IPS DF 6.9 (cell line): ENCODE measurements around the gene ZNF385B.

Source experiments
- DNase-seq: peaks from one replicate; pipeline ENCODE4 v3.0.0-alpha.2; 2013; ENCODE audit warnings: low read depth, low spot score
- H3K27ac ChIP-seq: one replicate; pipeline ENCODE4 v1.5.1; 2013; ENCODE audit warnings: low read length, control low read depth
- H3K27me3 ChIP-seq: 2 replicates; pipeline ENCODE4 v1.6.1; 2013; ENCODE audit warnings: mild to moderate bottlenecking, low read length; ENCODE audit not compliant: control insufficient read depth, insufficient read depth
- H3K36me3 ChIP-seq: 2 replicates; pipeline ENCODE4 v1.6.1; 2013; ENCODE audit warnings: low read length; ENCODE audit not compliant: control insufficient read depth, insufficient read depth
- H3K4me1 ChIP-seq: 2 replicates; pipeline ENCODE4 v1.6.1; 2013; ENCODE audit warnings: low read length; ENCODE audit not compliant: control insufficient read depth, insufficient read depth
- H3K4me3 ChIP-seq: 2 replicates; pipeline ENCODE4 v1.5.1; 2013; ENCODE audit warnings: mild to moderate bottlenecking, low read length
- H3K9me3 ChIP-seq: 2 replicates; pipeline ENCODE4 v1.6.1; 2013; ENCODE audit warnings: low read length, inconsistent platforms; ENCODE audit not compliant: control insufficient read depth, insufficient read depth
- WGBS: extraction: QIAGEN DNeasy Blood & Tissue Kit; methylation state at CpG from one replicate; pipeline ENCODE4 v1.1.7; 2013; ENCODE audit warnings: mixed read lengths, missing lambda C conversion rate; ENCODE audit not compliant: insufficient read length, insufficient coverage; 5-methylcytosine and 5-hydroxymethylcytosine counted together

The ZNF385B gene

DNA sequence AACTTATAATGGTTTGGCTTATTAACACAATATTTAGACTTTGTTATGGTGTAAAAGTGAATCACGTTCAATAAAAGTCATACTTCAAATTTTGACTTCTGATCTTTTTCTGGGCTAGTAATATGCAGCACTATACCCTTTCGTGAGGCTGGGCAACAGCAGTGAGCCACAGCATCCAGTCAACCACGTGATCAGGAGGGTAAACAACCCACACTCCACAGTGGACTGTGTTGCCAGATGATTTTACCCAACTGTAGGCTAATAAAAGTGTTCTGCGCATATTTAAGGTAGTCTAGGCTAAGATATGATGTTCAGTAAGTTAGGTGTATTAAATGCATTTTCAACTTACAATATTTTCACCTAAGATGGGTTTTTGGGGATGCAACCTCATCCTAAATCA lies 148.6 kb downstream of the ZNF385B start:
- WGBS, result no CpG with 5 or more reads among the region's 4 CpGs
- no peaks in the 10 kb centered on the region for H3K27me3 ChIP-seq
- no peak overlapping the region for H3K4me3 ChIP-seq
- no peaks in the 10 kb centered on the region for H3K9me3 ChIP-seq
- H3K4me1 ChIP-seq, result no peaks in the 10 kb centered on the region
- no peak overlapping the region for H3K27ac ChIP-seq
- DNase-seq, result no peak
- H3K36me3 ChIP-seq, result no peaks in the 10 kb centered on the region

DNA sequence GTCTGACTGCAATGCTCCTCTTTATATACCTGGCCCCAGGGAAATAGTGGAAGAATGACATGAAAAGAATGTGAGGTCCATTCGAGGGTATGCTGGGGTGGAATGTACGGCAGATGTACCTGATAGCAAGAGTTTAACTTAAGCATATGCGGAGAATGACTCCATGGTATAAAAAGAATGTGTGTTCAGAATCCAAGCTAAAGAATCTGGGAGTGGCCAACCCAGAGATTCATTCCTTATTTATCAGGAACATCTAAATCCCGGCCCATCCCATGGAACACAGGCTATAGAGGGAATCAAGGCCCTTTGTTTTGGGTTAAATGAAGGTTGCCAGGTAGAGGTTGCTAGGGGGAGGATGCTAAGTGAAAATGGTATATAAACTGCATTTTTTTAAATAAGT lies 150.0 kb downstream of the ZNF385B start:
- no CpG with 5 or more reads among the region's 4 CpGs for WGBS
- Histone ChIP-seq H3K36me3 (no peaks in the 10 kb centered on the region), H3K4me3 (no peak overlapping the region), H3K9me3 (no peaks in the 10 kb centered on the region), H3K27me3 (no peaks in the 10 kb centered on the region), H3K4me1 (no peaks in the 10 kb centered on the region), H3K27ac (no peak overlapping the region)
- no peak for DNase-seq

DNA sequence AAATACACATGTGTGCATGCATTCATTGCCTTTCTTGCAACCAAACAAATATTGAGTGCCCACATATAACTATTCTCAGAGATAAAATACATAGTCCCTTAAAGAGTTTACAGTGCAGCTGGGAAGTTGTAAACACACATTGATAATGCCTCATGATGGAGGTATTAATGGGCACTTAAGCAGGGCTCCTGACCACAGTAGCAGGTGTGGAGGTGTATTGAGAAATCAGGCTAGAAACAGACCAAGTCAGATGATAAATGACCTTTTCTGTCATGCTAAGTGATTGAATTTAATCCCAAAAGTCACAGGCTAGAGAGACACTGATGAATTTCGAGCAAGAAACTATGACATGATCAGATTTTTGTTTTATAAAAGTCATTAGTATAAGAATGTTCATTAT lies 157.7 kb downstream of the ZNF385B start:
- DNase-seq, result no peak
- WGBS, result no CpG with 5 or more reads among the region's 1 CpG
- Histone ChIP-seq H3K4me1 (no peaks in the 10 kb centered on the region), H3K27ac (no peak overlapping the region), H3K36me3 (no peaks in the 10 kb centered on the region), H3K4me3 (no peak overlapping the region), H3K27me3 (no peaks in the 10 kb centered on the region), H3K9me3 (no peaks in the 10 kb centered on the region)

DNA sequence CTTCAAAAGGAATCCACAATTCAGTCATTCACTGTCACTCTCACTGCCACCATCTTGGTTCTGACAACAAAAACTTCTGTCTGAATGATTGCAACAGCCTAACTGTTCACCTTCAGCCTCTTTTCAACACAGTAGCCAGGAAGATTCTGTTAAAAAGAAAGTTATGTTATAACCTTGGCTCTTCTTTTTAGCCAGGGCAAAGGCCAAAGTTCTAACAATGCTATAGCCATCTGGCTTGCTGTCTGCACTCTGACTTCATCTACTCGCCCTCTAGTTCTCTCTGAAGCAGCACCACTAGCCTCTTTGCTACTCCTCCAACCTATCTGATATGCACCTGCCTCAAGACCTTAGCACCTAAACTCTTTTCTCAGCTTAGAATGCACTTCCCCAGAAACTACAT lies 158.5 kb downstream of the ZNF385B start:
- DNase-seq, result no peak
- H3K4me3 ChIP-seq, result no peak overlapping the region
- no peak overlapping the region for H3K27ac ChIP-seq
- H3K4me1 ChIP-seq, result no peaks in the 10 kb centered on the region
- WGBS, result no CpG with 5 or more reads among the region's 1 CpG
- no peaks in the 10 kb centered on the region for H3K9me3 ChIP-seq
- H3K36me3 ChIP-seq, result no peaks in the 10 kb centered on the region
- no peaks in the 10 kb centered on the region for H3K27me3 ChIP-seq

DNA sequence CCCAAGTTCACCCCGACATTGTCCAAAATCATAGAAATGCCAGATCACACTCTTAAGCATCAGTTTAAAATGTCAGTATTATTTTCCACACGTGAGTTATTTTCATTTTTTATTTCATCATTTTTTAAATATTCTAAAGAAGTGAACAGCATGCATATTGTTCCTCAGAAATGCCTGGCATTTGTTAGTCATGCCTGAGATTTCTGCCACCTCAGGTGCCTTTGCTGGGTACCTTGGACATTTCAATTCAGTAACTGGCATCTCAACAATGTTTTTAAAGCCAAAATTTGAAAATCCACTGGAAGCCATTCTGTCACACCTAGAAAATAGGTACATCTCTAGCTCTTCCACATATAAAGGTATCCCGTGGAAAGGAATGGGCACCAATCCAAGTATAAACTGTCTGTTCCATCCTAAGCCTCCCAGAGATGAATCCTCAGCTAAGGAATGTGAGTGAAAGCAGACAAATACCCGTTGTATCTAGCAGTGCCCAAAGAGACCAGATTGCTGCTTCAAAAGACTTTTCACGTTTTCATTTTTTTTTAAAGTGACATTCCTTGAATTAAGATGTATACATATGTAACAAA lies 159.8 kb downstream of the ZNF385B start:
- no peak overlapping the region for H3K27ac ChIP-seq
- no CpG with 5 or more reads among the region's 5 CpGs for WGBS
- H3K36me3 ChIP-seq, result no peaks in the 10 kb centered on the region
- no peaks in the 10 kb centered on the region for H3K9me3 ChIP-seq
- DNase-seq, result no peak
- no peaks in the 10 kb centered on the region for H3K27me3 ChIP-seq
- no peaks in the 10 kb centered on the region for H3K4me1 ChIP-seq
- H3K4me3 ChIP-seq, result no peak overlapping the region

DNA sequence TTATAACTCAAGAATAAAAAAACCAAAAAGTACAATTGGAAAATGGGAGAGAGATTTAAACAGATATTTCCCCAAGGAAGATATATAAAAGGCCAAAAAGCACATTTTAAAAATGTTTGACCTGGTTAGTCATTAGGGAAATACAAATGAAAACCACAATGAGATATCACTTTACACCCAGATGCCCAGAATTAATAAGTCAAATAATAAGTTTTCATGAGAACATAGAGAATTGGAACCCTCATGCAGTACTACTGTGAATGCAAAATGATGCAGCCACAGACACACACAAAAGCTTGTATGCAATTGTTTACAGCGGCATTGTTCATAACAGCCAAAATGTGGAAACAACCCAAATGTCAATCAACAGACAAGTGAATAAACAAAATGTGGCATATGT lies 165.9 kb downstream of the ZNF385B start:
- WGBS, result no CpG with 5 or more reads among the region's 1 CpG
- H3K36me3 ChIP-seq, result no peaks in the 10 kb centered on the region
- no peak overlapping the region for H3K4me3 ChIP-seq
- DNase-seq, result no peak
- H3K27me3 ChIP-seq, result no peaks in the 10 kb centered on the region
- H3K27ac ChIP-seq, result no peak overlapping the region
- no peaks in the 10 kb centered on the region for H3K4me1 ChIP-seq
- no peaks in the 10 kb centered on the region for H3K9me3 ChIP-seq

DNA sequence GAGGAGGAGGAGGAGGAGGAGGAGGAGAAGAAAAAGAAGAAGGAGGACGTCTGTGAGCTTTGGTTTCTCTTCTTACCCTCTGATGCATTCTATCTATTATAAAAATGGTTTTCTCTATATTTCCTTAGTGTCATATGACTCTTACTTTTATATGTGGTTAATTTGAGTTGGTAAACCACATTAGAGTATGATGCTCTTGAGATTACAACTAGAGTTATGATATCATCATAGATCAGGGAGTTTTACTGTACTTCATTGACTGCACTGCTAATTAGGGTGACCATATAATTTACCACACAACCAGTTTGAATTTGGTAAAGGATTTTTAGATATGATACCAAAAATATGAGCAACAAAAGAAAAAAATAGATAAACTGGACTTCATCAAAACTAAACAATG lies 166.4 kb downstream of the ZNF385B start:
- no peaks in the 10 kb centered on the region for H3K9me3 ChIP-seq
- no peak overlapping the region for H3K4me3 ChIP-seq
- no peak overlapping the region for H3K27ac ChIP-seq
- H3K4me1 ChIP-seq, result no peaks in the 10 kb centered on the region
- H3K27me3 ChIP-seq, result no peaks in the 10 kb centered on the region
- no peaks in the 10 kb centered on the region for H3K36me3 ChIP-seq
- no peak for DNase-seq
- WGBS, result no CpG with 5 or more reads among the region's 1 CpG

DNA sequence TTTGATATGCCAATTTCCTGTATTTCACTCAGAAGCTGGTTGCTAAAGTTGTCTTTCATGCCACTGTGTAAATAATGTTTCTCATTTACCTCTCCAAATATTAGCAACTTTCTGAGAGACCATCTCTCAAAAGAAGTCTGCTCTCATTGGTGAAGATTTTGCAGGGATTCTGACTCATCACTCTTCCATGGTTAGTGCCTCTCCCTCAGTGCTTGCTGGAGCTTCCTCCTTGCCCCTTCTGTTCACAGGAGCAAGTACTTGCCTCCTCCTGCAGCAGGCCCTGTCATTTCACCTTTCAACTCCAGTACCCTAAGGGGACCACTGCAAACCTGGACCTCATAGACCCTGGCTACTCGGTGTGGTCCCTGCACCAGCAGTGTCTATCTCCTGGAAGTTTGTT lies 168.8 kb downstream of the ZNF385B start:
- H3K27me3 ChIP-seq, result no peaks in the 10 kb centered on the region
- H3K36me3 ChIP-seq, result no peaks in the 10 kb centered on the region
- H3K4me3 ChIP-seq, result no peak overlapping the region
- no peaks in the 10 kb centered on the region for H3K9me3 ChIP-seq
- no peaks in the 10 kb centered on the region for H3K4me1 ChIP-seq
- no peak overlapping the region for H3K27ac ChIP-seq
- no peak for DNase-seq
- WGBS, result no CpG with 5 or more reads among the region's 1 CpG

DNA sequence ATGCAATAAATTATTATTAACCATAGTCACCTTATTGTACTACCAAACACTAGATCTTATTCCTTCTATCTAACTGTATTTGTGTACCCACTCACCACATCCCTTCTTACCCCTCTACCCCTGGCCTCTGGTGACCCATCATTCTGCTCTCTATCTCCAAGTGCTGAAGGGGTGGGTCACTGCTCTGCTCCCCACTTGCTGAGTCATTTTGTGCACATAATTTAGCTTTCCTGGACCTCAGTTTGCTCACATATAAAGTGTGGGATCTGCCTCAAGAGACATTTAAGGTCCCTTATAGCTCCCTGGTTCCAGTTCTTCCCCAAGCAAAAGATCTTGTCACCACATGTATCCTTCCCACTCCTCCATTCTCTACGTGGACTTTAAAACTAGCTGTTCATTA lies 169.4 kb downstream of the ZNF385B start:
- Histone ChIP-seq H3K27me3 (no peaks in the 10 kb centered on the region), H3K4me3 (no peak overlapping the region), H3K9me3 (no peaks in the 10 kb centered on the region), H3K36me3 (no peaks in the 10 kb centered on the region), H3K27ac (no peak overlapping the region), H3K4me1 (no peaks in the 10 kb centered on the region)
- WGBS, result no CpG with 5 or more reads among the region's 1 CpG
- DNase-seq, result no peak

DNA sequence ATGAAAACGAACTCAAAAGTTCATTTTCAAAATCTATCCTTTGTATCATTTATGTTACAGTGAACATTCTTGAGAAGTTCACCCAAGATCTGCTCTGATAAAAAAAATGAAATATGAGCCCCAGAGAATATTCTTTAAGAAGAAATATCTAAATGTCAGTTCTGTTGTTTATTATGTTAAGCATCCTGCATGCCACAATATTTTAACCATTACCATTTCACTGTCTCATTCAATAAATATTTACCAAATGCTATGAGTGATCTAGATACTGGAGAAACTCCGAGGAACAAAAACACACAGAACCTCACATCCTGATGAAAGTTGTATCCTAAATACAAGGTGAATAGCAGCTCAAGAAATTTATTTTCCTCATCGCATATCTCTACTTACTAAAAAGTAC lies 170.2 kb downstream of the ZNF385B start:
- Histone ChIP-seq H3K4me3 (no peak overlapping the region), H3K36me3 (no peaks in the 10 kb centered on the region), H3K27me3 (no peaks in the 10 kb centered on the region), H3K27ac (no peak overlapping the region), H3K9me3 (no peaks in the 10 kb centered on the region), H3K4me1 (no peaks in the 10 kb centered on the region)
- no peak for DNase-seq
- WGBS, result no CpG with 5 or more reads among the region's 3 CpGs

DNA sequence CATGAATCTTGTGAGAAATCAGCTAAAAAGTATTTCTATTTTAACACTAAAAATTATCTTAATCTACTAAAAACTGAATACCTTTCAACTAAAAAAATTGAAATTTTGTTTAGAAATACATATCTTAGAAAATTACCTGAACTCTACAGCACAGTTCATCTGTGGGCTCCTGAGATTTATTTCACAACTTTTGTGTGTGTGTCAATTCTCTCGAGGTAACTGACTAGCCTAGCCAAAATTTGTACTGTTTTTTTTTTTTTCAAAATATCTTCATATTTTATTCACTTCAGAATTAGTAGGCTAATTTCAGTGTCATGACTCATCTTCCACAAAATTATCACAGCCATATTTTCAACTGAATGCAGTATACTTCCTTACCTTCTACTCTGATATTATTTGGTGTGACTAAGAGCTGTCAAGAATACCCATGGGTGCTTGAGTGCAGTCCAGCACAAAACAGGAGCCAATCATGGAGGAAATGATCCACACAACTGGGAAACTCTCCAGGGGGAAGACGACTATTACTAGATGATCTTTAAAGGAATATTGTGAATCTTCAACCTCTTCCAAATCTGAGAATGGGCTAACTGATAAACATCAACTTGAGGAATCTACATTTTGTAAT lies 174.6 kb downstream of the ZNF385B start:
- Histone ChIP-seq H3K4me3 (no peak overlapping the region), H3K4me1 (no peaks in the 10 kb centered on the region), H3K9me3 (no peaks in the 10 kb centered on the region), H3K36me3 (no peaks in the 10 kb centered on the region), H3K27me3 (no peaks in the 10 kb centered on the region), H3K27ac (no peak overlapping the region)
- WGBS, result no CpG with 5 or more reads among the region's 2 CpGs
- no peak for DNase-seq
